Stomach (tissue), 4 donors: ENCODE data around the gene NECTIN4.

ENCODE experiments used
- POLR2A ChIP-seq, 4 donors: fragments of 450-650 bp; IDR thresholded peaks; one replicate each; pipeline ENCODE4 v1.6.1; 2016; ENCODE audit warnings: antibody characterized with exemption in 4 of 4, control low read depth in 2 of 4, mild to moderate bottlenecking in 1 of 4, moderate library complexity in 1 of 4
- TF ChIP-seq, protein P1 (sequence below), 7 experiments: fragments of 450-650 bp in 4 of 7; fragments of 200-600 bp in 3 of 7; sonication (generic) in 3 of 7; IDR thresholded peaks; one replicate each; pipeline ENCODE4 v1.5.1; 2016 to 2019; ENCODE audit warnings: antibody characterized with exemption in 7 of 7, control low read depth in 2 of 7, mild to moderate bottlenecking in 1 of 7

DNA sequence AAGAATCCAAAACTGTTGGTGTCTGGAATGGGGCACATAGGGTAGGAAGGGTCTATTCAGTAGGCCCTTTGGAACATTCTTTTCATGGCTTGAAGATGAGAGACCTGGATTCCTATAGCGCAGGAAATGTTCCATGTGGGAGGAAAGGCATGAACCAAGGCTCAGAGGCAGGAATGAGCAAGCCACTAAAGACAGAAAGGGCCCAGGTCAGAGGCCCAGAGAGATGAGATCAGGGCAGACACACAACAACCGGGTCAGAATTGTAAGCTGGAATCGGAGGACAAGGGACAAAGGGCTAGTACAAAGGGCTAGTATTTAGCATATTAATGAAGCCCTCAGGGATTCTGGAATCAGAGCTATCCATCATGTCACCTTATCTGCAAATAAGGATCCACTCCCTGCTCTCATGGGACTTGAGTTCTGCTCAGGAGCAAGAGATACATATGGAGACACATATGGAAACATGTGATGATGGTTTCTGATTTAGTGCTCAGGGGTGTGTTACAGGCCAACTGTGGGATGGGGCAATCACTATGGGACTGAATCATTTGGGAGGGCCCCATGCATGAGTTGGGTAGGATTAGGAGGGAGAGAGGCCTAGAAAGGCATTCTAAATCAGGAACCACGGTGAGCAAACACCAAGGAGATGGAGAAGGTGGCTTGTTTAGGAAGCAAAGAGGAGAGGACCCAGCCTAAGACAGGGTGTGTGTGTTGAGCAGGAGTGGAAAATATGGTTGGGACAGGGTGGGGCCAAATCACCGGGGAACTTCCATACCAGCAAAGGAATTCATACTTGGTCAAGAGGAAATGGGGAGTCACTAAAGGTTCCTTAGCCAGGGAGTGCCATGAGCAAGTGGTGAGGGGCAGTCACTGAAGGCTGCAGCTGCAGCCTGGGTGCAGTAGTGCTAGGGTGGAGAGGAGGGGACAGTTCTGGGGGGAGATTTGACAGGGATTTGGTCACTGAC lies 8.6 kb downstream of the NECTIN4 start:
- no peak for TF ChIP-seq POLR2A (IDR thresholded peaks at IDR 0.05)
- TF ChIP-seq, protein P1, sequence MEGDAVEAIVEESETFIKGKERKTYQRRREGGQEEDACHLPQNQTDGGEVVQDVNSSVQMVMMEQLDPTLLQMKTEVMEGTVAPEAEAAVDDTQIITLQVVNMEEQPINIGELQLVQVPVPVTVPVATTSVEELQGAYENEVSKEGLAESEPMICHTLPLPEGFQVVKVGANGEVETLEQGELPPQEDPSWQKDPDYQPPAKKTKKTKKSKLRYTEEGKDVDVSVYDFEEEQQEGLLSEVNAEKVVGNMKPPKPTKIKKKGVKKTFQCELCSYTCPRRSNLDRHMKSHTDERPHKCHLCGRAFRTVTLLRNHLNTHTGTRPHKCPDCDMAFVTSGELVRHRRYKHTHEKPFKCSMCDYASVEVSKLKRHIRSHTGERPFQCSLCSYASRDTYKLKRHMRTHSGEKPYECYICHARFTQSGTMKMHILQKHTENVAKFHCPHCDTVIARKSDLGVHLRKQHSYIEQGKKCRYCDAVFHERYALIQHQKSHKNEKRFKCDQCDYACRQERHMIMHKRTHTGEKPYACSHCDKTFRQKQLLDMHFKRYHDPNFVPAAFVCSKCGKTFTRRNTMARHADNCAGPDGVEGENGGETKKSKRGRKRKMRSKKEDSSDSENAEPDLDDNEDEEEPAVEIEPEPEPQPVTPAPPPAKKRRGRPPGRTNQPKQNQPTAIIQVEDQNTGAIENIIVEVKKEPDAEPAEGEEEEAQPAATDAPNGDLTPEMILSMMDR (IDR thresholded peaks at IDR 0.05): no peak
